ENCODE data around the gene RIN1.
"Not testable (repeated sequence)": the region's sequence is repeated elsewhere in the genome, so short reads cannot be mapped to it uniquely, and the experiment has no call there.

RIN1 gene

DNA sequence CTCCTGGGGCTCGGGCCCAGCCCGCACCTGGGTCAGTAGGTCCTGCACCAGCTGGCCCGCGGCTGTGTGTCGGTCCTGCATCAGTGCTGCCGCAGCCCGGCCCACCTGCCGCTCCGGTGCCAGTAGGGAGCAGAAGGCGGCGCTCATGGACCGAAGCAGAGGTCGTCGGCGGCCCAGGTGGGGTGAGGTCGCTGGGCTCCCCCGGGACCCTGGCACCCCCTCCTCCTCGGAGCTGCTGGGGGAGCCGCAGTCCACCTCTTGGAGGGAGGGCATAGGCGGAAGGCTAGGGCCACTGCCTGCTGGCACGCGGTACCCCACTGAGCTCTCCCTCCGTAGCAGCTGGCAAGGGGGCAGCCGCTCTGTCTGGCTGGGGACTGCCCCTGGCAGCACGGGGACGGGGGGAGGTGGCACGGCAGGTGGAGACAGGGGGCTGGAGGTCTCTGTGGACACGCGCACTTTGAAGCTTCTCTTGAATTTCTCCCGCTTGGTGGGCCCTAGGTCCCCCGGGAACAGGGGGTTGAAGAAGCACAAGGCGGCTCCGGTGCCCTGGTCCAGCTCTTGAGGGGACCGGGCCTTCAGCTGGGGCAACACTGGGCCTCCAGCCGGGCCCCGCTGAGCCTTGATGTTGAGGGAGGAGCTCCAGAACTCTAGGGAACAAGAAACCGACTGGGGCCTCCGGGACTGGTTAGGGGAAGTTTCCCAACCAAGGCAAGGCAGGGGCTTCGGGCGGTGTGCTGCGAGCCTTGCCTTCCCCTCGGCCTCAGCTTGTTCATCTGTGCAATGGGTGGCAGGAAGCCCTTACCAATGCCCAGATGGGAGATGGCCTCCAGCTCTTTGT is 1.4 kb downstream of the RIN1 start:
- no peak for DNase-seq (ENCODE audit: low read depth, low spot score)

DNA sequence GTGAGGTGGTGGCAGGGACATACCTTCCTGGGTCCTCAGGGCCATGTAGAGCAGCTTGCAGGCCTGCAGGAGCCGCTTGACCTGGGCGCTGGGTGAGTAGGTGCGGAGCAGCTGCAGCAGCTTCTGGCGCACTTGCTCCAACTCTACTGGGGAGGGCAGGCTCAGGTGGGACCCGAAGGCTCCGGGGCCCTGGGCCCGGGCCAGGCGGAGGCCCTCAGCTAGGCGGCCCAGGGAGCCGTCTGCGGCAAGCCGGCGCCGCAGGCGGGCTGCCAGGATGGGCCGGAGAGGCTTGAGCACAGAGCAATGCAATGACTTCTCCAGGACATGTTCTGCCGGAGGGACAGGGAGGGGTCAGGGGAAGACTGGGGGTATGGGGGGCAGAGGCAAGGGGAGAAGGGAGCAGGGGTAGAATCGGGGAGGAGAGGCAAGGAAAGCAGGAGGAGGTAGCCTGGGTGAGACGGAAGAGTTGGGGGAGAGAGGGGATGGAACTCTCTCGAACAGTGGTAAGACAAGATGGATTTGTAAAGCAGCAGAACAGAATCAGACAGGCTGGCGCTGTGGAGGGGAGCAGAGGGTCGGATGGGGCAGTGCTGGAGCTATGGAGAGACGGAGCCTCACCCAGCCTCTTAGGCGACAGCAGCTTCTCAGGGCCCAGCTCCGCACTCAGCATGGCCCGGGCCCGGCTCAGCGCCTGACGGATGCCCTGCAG is 2.2 kb downstream of the RIN1 start:
- DNase-seq (ENCODE audit: low read depth, low spot score) = no peak

DNA sequence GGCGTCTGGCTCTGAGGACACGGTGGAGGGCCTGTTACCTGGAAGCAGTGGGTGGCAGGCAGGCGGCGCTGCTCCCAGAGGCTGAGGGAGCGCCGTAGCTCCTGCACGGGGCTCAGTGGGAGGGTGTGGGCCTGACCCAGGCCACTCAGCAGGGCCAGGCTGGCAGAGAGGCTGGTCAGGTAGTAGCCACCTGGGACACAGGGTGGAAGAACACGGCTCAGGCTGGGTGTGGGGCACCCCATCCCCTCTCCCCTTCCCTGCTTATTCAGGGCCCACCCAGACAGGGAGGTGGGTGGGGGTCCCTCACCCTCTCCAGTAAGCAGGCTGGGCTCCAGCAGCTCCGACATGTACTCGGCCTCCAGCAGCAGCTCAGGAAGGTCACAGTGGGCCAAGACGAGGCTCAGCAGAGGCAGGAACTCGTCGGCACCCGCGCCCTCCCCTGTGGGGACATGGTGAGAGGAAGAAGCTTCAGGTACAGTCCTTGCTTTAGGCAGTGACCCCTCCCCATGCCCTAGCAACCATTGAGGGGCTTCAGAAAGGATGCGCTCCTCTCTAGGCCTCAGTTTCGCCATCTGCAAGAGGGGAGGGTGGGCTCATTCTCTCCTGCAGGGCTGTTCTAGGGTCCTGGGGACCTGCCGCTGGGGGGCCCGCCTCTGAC is 2.9 kb downstream of the RIN1 start:
- DNase-seq (ENCODE audit: low read depth, low spot score) = no peak

DNA sequence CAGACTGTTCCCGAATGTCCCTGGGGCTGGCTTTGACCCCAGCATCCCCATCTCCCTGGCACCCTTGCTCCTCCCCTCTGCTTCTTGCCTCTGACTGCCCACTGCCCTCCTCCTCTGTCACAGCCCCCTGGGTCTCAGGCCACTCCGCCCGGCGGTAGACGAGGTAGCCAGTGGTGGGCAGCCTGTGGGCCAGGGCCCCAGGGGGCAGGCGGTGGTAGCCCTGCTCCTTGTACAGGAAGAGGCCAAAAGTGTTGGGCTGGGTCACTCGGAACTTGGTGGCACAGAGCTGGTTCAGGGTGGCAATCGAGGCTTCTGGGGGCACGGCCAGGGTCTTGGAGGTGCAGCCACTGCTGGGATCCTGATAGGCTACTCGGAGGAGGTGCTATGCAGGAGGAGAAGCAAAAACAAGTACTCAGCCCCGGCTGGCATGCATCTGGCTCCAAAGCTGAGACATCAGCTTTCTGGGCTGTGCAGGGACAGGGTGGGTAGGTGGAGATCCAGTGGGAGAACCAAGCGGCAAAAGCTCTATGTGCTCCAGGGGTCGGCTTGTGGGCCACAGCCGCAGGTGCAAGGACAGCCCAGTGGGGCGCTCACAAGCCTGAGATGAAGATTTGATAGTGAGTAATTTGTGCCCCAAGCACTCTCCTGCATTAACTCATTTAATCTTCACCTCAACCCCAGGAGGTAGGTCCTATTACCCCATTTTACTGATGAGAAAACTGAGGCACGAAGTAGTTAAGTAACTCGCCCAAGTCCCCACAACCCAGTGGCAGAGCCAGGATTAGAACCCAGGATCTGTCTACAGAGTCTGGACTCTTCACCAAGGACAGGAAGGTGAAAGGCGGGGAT is 3.6 kb downstream of the RIN1 start:
- DNase-seq (ENCODE audit: low read depth, low spot score) = no peak

DNA sequence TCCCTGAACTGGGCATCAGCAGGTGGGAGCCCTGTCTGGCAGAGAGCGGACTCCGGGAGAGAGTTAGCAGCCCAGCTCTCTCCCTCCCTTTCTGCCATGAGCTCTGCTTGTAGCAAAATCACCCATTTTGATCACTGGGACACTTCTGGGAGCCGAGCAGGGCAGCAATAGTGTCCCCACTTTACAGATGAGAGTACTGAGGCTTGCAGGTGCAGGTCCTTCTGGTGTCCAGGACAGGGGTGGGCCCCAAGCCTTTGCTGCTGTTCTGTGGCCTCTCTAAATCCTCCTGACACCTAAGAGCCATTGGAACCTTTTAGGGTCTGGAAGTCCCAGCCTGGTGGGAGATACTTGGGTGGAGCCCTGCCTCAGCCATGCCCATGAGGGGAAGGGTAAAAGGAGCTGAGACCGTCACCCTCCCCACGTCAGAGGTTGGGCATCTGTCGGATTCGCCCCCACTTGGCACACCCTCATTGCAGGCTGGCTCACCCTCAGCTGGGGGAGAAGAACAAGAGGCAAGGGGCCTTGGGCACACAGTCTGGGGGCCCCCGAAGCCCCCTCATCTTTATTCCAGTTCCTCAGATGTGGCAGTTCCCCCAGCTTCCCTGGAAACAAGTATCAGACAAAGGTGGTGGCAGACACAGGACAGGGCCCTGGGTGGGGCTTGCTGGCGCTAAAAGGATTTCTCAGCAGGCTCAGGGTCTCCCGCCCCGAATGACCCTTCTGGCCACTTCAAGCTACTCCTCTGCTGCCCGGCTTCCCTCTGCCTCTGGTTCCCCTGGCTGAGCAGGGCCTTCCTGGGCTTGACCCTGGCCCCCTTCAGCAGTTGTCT is 4.5 kb downstream of the RIN1 start:
- DNase-seq (ENCODE audit: low read depth, low spot score) = no peak

DNA sequence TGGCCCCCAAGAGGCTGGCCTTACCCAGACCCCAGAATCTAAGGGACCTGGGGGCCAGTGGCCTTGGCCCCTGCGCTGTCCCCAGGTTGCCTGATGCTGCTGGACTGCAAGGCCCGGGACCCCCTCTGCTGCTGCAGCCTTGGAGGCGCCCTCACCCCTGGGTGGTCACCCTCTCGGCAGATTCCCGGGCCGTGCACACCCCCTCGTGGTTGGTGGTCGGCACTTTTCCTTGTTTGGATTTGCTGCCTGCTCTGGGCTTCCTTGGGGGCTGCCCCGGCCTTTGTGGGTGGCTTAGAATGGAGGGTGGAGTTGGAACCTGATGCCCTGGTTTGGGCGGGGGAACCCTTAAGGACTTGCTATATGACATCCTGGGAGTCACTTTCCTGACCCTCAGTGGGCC is 5.3 kb downstream of the RIN1 start:
- DNase-seq (ENCODE audit: low read depth, low spot score) = no peak

DNA sequence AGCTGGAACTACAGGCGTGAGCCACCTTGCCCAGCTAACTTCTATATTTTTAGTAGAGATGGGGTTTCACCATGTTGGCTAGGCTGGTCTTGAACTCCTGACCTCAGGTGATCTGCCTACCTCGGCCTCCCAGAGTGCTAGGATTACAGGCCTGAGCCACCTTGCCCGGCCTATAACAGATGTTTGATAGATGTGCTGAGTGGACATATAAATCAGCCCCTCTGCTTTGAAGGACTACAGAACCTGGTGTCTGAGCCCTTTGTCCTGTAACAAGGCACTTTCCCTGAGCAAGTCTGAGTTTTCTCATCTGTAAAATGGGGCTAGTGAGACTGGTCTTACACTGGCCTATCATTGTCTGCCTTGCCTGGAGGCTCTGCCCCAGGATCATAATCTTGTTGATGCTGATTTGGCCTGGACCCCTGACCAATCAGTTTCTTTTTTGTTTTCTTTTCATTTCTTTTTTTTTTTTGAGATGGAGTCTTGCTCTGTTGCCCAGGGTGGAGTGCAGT is 7.0 kb downstream of the RIN1 start:
- no peak for DNase-seq (ENCODE audit: low read depth, low spot score)

DNA sequence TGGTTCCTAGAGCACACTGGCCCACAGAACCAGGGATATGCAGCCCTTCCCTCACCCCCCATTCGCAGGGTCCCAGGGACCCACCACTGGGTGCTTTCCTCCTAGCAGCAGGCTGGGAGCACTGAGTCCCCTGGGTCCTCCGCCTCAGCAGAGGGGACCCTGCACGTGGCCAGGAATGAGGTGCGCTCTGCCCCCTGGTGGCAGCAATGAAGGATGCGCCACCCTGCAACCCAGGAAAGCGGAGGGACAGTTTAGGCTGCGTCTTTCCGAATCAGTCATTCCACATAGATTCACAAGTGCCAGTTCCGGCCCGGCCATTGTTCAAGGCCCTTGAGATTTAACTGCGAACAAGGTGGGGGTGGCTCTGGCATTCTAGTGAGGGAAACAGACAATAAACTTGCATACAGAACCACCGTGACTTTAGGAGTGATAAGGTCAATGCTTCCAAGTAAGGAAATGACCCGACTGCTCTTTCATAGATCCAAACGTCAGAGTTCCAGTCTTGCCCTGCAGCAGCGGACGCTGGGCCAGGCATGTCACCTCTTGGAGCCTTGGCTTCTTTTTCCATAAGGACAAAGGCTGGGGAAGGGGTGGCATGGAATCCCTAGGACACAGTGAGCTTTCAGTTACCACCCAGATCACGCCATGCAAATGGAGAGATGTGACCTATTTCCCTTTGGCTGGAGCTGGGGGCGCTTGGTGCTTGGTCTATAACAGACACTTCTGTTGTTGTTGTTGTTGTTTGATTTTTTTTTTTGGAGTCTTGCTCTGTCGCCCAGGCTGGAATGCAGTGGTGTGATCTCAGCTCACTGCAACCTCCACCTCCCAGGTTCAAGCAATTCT is 7.7 kb downstream of the RIN1 start:
- DNase-seq (ENCODE audit: low read depth, low spot score) = no peak

DNA sequence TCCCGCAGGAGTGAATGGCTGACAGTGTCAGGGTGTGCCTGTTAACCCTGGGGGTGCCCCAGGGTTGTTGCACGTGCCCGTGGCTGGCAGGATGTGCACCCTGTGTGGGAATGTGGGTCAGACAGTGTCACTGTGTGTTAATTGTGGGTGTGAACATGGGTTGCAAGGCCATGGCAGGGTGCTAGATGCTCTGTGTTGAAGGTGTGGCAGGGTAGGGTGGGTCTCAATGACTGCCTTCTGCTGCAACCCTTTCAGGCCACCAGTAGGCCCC is 8.3 kb downstream of the RIN1 start:
- no peak for DNase-seq (ENCODE audit: low read depth, low spot score)

DNA sequence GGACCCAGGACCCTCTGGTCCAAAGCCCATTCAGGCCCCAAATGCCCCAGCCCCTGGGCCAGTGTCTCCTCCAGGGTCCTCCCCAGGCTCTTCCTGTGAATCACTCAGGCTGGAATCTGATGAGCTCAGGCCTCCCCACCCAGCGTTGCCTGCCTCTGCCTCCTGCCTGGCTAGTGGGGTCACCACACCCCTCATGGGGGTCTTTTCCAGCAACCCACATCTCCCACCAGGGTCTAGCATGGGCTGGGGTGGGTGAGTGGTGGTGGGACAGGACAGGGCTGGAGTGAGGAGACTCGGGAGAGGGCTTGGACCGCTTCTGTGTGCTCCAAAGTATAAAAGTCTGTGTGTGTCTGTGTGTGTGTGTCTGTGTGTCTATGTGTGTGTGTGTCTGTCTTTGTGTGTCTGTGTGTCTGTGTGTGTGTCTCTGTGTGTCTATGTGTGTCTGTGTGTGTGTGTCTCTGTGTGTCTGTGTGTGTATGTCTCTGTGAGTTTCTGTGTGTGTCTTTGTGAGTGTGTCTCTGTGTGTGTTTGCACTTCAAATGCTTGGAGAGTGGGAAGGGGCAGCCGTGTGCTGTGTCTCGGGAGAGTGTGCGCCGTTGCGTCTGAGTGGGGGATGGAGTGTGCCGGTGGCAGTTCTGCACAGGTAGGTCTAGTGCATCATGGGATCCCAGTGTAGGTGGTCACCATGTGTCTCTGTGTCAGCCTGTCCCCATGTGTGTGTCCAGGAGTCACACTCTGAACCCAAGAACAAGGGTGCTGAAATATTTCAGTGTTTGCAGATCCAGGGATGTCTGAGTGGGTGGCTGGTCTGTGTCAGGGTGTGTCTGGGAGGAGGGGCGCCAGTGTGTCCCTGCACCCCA is 8.8 kb downstream of the RIN1 start:
- DNase-seq (ENCODE audit: low read depth, low spot score) = no peak

DNA sequence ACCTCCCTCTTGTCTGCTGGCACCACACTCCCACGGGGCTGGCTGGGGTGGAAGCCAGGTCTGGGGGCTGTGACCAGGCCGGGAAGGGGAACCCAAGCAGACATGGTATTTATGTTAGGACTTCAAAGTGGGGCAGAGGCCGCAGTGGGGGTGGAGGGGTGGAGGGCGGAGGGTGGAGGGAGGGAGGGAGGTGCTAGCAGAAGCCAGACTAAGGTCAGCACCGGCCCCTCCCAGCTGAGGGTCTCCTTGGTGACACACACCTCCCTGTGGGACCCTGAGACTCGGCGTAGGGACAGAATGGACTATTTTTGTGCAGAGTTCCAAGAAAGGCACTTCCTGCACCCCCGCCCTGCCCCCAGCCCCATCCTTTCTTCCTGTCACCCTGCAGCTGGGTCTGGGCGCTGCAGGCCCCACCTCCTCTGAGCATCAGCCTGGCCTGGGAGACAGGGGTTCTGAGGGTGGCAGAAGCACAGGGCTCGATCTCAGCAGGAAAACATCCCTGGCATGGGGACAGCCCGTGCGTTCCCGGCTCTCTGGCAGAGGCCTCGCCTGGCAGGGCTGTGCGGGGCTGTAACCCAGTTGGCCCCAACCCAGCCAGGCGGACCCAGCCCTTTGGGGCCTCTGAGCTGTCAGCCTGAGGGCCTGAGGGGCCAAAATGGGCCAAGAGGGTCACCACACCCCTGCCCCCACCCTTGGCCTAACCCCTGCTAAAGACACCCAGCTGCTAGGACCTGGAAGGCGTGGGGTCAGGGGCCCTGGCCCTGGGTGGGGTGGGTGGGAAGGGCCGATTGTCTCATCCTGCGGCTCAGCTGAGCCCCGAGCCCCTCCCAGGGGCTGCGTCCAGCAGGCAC is 9.7 kb downstream of the RIN1 start:
- no peak for DNase-seq (ENCODE audit: low read depth, low spot score)

DNA sequence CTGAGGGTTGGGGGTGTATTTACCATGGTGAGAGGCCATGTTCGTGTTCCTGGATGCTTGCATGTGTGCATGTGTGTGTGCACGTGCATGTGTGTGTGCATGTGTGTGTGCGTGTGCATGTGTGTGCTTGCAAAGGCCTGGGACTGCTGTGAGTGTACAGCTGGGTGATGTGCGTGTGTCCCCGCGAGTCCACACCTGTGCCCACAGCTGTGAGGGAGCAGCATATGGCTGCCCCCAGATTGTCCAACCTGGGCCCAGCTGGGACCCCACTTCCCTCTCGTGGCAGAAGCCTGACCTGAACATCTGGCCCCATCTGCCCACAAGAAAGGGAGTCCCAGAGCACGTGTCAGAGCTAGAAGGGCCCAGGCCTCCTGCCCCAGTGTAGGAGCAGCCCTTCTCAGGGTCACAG is 11.0 kb downstream of the RIN1 start:
- no peak for DNase-seq (ENCODE audit: low read depth, low spot score)

DNA sequence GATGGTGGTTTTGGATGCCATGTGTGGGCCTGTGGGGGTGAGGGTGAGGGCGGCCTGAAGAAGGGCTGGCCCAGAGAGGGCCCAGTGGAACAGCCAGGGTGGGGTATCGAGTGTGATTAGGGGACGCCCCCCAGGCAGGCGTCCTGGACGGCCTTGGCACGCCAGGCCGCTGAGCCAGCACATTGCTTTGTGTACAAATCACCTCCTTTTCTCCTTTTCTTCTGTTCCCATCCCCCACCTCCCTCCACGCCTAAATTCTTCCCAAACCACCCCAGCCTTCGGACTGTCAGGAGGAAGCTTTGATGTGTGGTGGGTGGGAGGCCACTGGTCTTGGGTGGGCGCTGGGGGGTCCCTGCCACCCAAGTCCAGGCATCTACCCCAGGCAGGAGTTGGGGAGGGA is 11.6 kb downstream of the RIN1 start:
- no peak for DNase-seq (ENCODE audit: low read depth, low spot score)

DNA sequence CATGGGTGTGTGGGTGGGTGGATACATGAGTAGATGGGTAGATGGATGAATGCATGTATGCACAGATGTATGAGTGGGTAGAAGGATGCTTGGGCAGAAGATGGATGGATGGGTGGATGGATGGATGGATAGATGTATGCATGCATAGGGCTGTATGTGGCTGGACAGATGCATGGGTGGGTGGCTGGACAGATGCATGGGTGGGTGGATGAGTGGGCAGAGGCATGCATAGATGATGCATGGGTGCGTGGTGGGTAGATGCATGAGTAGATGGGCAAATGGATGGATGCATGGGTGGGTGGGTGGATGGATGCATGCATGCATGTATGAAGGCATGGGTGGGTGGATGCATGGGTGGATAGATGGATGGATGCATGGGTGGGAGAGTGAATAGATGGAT is 12.6 kb downstream of the RIN1 start:
- DNase-seq (ENCODE audit: low read depth, low spot score) = no peak

DNA sequence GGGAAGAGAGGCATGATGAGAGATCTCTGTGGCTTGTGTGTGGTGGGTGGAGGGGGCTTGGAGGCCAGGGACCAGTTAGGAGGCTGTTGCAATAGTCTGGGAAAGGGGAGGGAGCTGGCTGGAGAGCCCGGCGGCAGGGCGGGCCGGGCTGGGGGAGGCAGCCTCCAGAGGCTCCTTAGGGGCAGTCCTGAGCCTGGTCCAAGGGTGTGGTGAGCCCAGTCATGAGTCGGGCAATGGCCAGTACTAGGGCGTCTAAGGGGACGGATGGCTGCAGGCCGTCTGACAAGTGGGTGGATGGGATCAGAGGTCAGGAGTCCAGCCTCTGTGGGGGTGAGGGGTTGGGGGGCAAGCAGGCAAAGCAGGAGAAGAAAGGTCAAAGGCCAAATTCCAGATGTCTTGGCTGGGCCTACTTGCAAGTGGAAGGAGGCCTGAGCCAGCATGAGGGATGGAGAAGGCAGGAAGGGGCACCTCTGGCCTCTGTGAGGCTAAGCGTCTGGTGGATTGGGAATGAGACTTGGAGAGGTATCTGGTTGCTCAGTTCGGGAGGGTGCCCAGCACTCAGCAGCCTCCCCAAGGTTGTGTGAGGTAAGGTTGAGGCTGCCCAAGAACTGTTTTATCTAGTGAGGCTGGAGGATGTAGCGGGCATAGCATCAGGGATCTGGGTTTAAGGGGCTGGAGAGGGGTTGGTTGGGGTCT is 13.4 kb downstream of the RIN1 start:
- no peak for DNase-seq (ENCODE audit: low read depth, low spot score)

DNA sequence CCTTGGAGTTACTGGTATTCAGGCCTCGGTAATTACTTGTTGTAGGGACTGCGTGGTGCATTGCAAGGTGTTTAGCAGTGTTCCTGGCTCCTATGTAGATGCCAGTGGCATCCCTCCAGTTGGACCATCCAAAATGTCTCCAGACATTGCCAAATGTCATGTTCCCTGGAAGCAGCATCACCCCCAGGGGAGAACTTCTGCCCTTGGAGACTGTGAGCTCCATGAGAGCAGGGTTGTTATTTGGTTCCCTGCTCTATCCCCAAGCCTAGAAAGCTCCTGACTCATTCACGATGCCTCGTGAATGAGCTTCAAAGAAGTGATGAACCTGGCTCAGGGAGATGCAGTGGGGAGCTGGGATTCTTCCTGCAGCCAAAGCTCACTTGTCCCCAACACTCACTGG is 14.6 kb downstream of the RIN1 start:
- no peak for DNase-seq (ENCODE audit: low read depth, low spot score)

DNA sequence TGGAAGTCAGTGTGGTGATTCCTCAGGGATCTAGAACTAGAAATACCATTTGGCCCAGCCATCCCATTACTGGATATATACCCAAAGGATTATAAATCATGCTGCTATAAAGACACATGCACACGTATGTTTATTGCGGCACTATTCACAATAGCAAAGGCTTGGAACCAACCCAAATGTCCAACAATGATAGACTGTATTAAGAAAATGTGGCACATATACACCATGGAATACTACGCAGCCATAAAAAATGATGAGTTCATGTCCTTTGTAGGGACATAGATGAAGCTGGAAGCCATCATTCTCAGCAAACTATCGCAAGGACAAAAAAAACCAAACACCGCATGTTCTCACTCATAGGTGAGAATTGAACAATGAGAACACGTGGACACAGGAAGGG is 15.5 kb downstream of the RIN1 start:
- DNase-seq (ENCODE audit: low read depth, low spot score) = not testable (repeated sequence)

DNA sequence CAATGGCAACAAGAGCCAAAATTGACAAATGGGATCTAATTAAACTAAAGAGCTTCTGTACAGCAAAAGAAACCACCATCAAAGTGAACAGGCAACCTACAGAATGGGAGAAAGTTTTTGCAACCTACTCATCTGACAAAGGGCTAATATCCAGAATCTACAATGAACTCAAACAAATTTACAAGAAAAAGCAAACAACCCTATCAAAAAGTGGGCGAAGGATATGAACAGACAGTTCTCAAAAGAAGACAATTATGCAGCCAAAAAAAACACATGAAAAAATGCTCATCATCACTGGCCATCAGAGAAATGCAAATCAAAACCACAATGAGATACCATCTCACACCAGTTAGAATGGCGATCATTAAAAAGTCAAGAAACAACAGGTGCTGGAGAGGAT is 15.9 kb downstream of the RIN1 start:
- DNase-seq (ENCODE audit: low read depth, low spot score) = not testable (repeated sequence)

Measured in smooth muscle cell of the brain vasculature (primary cell).